ENCODE measurements around the gene CDK14.

CDK14 gene

DNA sequence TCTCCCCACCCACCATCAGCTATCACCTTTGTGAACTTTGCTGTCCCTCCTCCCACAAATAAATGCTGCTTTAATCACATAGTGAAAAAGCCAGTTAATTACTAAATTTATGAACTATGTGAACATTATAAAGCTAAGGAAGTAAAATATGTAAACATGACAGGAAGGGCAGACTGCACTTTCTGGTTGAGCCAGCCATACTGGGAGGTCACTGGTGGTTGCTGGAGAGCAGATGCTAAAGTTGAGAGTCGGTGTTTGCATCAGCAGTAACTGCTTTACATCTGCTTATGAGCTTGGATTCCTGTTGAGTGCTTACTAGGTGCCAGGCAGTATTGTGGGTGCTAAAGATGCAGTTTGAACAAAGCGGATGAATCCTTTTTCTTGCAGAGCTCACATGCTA lies 458.3 kb downstream of the CDK14 start:
- H3K9me2 ChIP-seq (ENCODE audit: low read depth, low read length) = no peaks in the 10 kb centered on the region
- peaks cover 19% of the 10 kb centered on the region for H3K36me3 ChIP-seq (ENCODE audit: insufficient read depth, low read length)
- no peaks in the 10 kb centered on the region for H3K27me3 ChIP-seq (ENCODE audit: insufficient read depth, low read length)
- H3K27ac ChIP-seq (ENCODE audit: low read depth, low read length, poor library complexity, severe bottlenecking) = no peak overlapping the region
- H3K4me3 ChIP-seq (ENCODE audit: low read depth, low read length, poor library complexity, severe bottlenecking) = no peak overlapping the region
- TF ChIP-seq, protein P1, sequence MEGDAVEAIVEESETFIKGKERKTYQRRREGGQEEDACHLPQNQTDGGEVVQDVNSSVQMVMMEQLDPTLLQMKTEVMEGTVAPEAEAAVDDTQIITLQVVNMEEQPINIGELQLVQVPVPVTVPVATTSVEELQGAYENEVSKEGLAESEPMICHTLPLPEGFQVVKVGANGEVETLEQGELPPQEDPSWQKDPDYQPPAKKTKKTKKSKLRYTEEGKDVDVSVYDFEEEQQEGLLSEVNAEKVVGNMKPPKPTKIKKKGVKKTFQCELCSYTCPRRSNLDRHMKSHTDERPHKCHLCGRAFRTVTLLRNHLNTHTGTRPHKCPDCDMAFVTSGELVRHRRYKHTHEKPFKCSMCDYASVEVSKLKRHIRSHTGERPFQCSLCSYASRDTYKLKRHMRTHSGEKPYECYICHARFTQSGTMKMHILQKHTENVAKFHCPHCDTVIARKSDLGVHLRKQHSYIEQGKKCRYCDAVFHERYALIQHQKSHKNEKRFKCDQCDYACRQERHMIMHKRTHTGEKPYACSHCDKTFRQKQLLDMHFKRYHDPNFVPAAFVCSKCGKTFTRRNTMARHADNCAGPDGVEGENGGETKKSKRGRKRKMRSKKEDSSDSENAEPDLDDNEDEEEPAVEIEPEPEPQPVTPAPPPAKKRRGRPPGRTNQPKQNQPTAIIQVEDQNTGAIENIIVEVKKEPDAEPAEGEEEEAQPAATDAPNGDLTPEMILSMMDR (IDR thresholded peaks at IDR 0.05; ENCODE audit: low read length) = no peak
- no peaks in the 10 kb centered on the region for H3F3A ChIP-seq (ENCODE audit: insufficient read depth, low read length)
- H3K9ac ChIP-seq (ENCODE audit: low read length) = no peak overlapping the region
- H3K4me1 ChIP-seq (ENCODE audit: insufficient read depth, low read length, severe bottlenecking) = no peaks in the 10 kb centered on the region
- no peaks in the 10 kb centered on the region for H4K20me1 ChIP-seq (ENCODE audit: insufficient read depth, low read length)
- 0 out of 2 replicates have a peak, but pooled peaks cover 2% of the 10 kb centered on the region for H3K9me3 ChIP-seq (ENCODE audit: low read length)
- no peaks in the 10 kb centered on the region for H3K79me2 ChIP-seq (ENCODE audit: insufficient read depth, low read length)
- H2AFZ ChIP-seq (ENCODE audit: low read length) = no peak overlapping the region
- no peak overlapping the region for H3K4me2 ChIP-seq (ENCODE audit: low read length)

DNA sequence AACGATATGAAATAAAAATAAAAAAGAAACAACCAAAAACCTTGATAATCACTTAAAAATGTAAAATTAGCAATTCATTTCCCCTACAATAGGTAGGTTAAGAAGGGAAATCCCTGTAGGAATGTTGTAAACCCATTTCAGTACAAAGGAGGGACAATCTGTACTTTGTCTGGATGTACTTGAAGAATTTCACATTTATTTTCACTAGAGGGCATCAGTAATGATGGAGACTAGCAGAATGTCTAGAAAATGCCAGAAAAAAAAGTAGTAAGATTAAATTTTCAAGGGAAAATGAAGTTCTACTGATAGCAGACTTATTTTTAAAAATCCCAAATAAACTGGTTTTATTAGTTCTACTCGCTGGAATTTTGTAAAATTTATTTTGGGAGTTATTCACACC lies 459.1 kb downstream of the CDK14 start:
- 0 out of 2 replicates have a peak, but pooled peaks cover 2% of the 10 kb centered on the region for H3K9me3 ChIP-seq (ENCODE audit: low read length)
- no peaks in the 10 kb centered on the region for H3K4me1 ChIP-seq (ENCODE audit: insufficient read depth, low read length, severe bottlenecking)
- H3K27ac ChIP-seq (ENCODE audit: low read depth, low read length, poor library complexity, severe bottlenecking) = no peak overlapping the region
- H3K27me3 ChIP-seq (ENCODE audit: insufficient read depth, low read length) = no peaks in the 10 kb centered on the region
- no peak overlapping the region for H2AFZ ChIP-seq (ENCODE audit: low read length)
- no peaks in the 10 kb centered on the region for H3K79me2 ChIP-seq (ENCODE audit: insufficient read depth, low read length)
- no peaks in the 10 kb centered on the region for H3F3A ChIP-seq (ENCODE audit: insufficient read depth, low read length)
- no peak overlapping the region for H3K4me2 ChIP-seq (ENCODE audit: low read length)
- H3K4me3 ChIP-seq (ENCODE audit: low read depth, low read length, poor library complexity, severe bottlenecking) = no peak overlapping the region
- TF ChIP-seq, protein P1 (IDR thresholded peaks at IDR 0.05; ENCODE audit: low read length) = no peak; the same call in 1 of the 2 replicates
- TF ChIP-seq EZH2 (IDR thresholded peaks at IDR 0.05; ENCODE audit: borderline replicate concordance, low read length) = no peak
- H3K9me2 ChIP-seq (ENCODE audit: low read depth, low read length) = no peaks in the 10 kb centered on the region
- no peaks in the 10 kb centered on the region for H4K20me1 ChIP-seq (ENCODE audit: insufficient read depth, low read length)
- no peak overlapping the region for H3K9ac ChIP-seq (ENCODE audit: low read length)
- H3K36me3 ChIP-seq (ENCODE audit: insufficient read depth, low read length) = peaks cover 18% of the 10 kb centered on the region

DNA sequence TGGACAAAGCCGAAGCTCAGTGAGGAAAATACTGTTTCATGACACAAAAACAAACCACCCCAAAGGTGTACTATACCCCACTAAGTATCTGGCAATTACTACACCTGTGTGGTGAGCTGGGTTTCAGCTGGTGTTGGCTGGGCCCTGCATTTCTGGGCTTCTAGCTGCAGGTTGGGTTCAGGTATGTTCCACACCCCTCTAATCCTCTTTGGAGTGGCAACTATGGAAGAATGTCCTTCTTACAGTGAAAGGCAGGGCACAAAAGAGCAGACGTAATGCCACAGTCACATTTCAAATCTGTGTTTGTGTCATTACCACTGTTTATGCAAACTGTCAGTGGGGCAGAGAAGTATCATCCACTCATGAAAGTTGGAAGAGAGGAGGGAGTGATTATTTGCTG lies 466.6 kb downstream of the CDK14 start:
- peaks cover 8% of the 10 kb centered on the region for H3K4me1 ChIP-seq (ENCODE audit: insufficient read depth, low read length, severe bottlenecking)
- TF ChIP-seq, protein P1 (IDR thresholded peaks at IDR 0.05; ENCODE audit: low read length) = no peak
- no peak for TF ChIP-seq EZH2 (IDR thresholded peaks at IDR 0.05; ENCODE audit: borderline replicate concordance, low read length)
- no peak overlapping the region for H2AFZ ChIP-seq (ENCODE audit: low read length)
- no peaks in the 10 kb centered on the region for H4K20me1 ChIP-seq (ENCODE audit: insufficient read depth, low read length)
- H3K79me2 ChIP-seq (ENCODE audit: insufficient read depth, low read length) = no peaks in the 10 kb centered on the region
- H3F3A ChIP-seq (ENCODE audit: insufficient read depth, low read length) = no peaks in the 10 kb centered on the region
- no peaks in the 10 kb centered on the region for H3K9me2 ChIP-seq (ENCODE audit: low read depth, low read length)
- no peak overlapping the region for H3K9ac ChIP-seq (ENCODE audit: low read length)
- peaks cover 10% of the 10 kb centered on the region; the same call in 1 of the 2 replicates for H3K36me3 ChIP-seq (ENCODE audit: insufficient read depth, low read length)
- H3K27me3 ChIP-seq (ENCODE audit: insufficient read depth, low read length) = no peaks in the 10 kb centered on the region
- H3K4me2 ChIP-seq (ENCODE audit: low read length) = no peak overlapping the region
- H3K4me3 ChIP-seq (ENCODE audit: low read depth, low read length, poor library complexity, severe bottlenecking) = no peak overlapping the region
- H3K27ac ChIP-seq (ENCODE audit: low read depth, low read length, poor library complexity, severe bottlenecking) = no peak overlapping the region
- no peaks in the 10 kb centered on the region for H3K9me3 ChIP-seq (ENCODE audit: low read length)
